ENCODE data around the gene FLNC. TPM values are rescaled to one million over a fixed set of nuclear protein-coding genes. Genes with fewer than 3 reads are reported as not detected.
A peak's percentile ranks its signal among the peaks of the same experiment; 100 is the strongest.

FLNC gene
- total RNA-seq, 1 experiment from 2014 or later, result 8.0 TPM

DNA sequence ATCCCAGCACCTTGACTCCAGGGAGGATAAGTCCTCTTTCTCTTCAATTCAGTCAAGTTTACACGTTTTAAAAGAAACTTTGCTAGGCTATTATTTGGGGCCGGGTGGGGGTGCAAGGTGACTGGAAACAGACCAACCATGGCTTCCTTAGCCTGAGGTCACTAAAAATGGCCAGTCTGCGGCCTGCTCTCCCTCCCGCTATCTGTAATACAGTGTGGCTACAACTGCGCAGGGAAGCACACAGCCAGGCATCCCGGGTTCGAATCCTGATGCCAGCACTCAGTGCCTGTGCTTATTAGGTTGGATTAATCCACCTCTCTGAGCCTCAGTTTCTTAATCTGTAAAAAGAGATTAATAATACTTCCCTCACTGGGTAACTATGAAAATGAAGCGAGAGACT is 51.9 kb downstream of the FLNC start (continued):
- TF ChIP-seq KAT7 (CRISPR knock-in tag; IDR thresholded peaks at IDR 0.05; ENCODE audit: borderline replicate concordance) (no peak), TEAD1 (CRISPR knock-in tag; IDR thresholded peaks at IDR 0.05) (no peak)

DNA sequence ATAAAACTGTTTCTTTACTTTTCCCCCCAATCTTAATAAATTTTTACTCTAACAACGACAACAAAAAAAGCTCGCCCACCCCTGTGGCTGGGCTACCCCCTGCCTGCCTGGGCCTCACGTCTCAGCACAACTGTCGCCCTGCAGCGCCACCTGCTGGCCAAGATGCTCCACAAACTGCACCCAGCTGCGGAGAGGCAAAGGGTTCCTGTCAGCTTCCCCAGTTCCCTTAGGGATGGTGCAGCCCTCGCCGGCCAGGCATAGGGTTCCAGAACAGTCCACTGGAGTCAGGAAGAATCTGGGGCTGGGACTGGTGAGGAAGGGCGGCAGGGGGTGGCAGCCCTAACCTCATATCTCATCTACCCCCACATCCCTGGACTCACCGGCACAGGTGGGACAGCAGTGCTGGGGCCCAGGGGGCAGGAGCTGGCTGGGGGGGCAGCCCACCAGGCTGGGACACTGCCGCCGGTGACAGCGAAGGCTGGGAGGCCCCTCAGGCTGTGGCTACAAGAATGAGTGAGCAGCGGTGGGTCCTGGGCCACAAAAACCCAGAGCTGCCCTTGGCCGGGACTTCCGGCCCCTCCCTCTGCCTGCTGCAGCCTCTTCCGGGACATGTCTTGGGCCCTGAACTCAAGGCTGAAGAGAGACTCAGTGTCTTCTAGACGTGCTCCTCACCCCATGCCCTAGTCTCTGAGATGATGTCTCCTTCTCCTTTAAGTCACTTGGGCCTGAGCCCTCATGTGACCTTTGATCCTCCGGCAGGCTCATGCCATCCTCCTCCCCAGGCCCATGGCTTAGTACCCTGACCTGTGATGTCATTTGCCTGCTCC is 53.6 kb downstream of the FLNC start:
- DNase-seq (ENCODE audit: low spot score) (peak; percentile 95), ATAC-seq (peak; percentile 41)
- H3K9me3 Mint-ChIP-seq, result peaks cover 4% of the 10 kb centered on the region; the same call in 1 of the 2 replicates
- TF ChIP-seq ZNF425 (CRISPR knock-in tag; conservative IDR thresholded peaks at IDR 0.05) (no peak), CTCF (IDR thresholded peaks at IDR 0.05) (peak; percentile 91), KAT7 (CRISPR knock-in tag; IDR thresholded peaks at IDR 0.05; ENCODE audit: borderline replicate concordance) (no peak), FOXP1 (CRISPR knock-in tag; IDR thresholded peaks at IDR 0.05; ENCODE audit: borderline replicate concordance) (no peak), ETV6 (CRISPR knock-in tag; IDR thresholded peaks at IDR 0.05) (0 out of 2 replicates have a peak, but pooled peaks have one; percentile 38), GABPB1 (CRISPR knock-in tag; IDR thresholded peaks at IDR 0.05) (peak; percentile 34; the same call in 1 of the 2 replicates)
- TF ChIP-seq, protein P1, sequence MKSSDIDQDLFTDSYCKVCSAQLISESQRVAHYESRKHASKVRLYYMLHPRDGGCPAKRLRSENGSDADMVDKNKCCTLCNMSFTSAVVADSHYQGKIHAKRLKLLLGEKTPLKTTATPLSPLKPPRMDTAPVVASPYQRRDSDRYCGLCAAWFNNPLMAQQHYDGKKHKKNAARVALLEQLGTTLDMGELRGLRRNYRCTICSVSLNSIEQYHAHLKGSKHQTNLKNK (CRISPR knock-in tag; IDR thresholded peaks at IDR 0.05), result no peak
- H3K27me3 Mint-ChIP-seq (ENCODE audit: low read depth), result no peaks in the 10 kb centered on the region
- POLR2A ChIA-PET, result interaction anchor here (1.1 to 1.5 kb wide), 4 partner anchors 16 to 305 kb away, joined by 3 to 4 read pairs (median 3); partner anchors contain the start of gene SMO
- peaks cover 5% of the 10 kb centered on the region; the same call in 1 of the 2 replicates for H3K4me1 Mint-ChIP-seq
- H3K27ac Mint-ChIP-seq, result no peak overlapping the region
- H3K4me3 Mint-ChIP-seq, result no peak overlapping the region
- no peaks in the 10 kb centered on the region for H3K36me3 Mint-ChIP-seq
- CTCF ChIA-PET, result interaction anchor here (0.6 to 7.0 kb wide), 54 partner anchors 9 to 572 kb away, joined by 3 to 149 read pairs (median 4); partner anchors contain the start of genes ATP6V1F, CALU, IRF5 and KCP

- H3K27ac Mint-ChIP-seq, result no peak overlapping the region
- H3K36me3 Mint-ChIP-seq, result no peaks in the 10 kb centered on the region
- peaks cover 4% of the 10 kb centered on the region; the same call in 1 of the 2 replicates for H3K9me3 Mint-ChIP-seq
- ChIA-PET CTCF (interaction anchor here (0.8 to 7.0 kb wide), 27 partner anchors 12 to 415 kb away, joined by 3 to 149 read pairs (median 6); partner anchors contain the start of genes ATP6V1F, CALU, IRF5 and KCP), POLR2A (interaction anchor here (1.5 kb wide), 2 partner anchors 17 to 304 kb away, joined by 3 to 4 read pairs; partner anchors contain the start of gene SMO)
- no peak for DNase-seq (ENCODE audit: low spot score)
- H3K4me3 Mint-ChIP-seq, result no peak overlapping the region
- no peak for ATAC-seq
- H3K27me3 Mint-ChIP-seq (ENCODE audit: low read depth), result no peaks in the 10 kb centered on the region; the same call in 1 of the 2 replicates
- H3K4me1 Mint-ChIP-seq, result peaks cover 5% of the 10 kb centered on the region; the same call in 1 of the 2 replicates
- TF ChIP-seq, protein P2, sequence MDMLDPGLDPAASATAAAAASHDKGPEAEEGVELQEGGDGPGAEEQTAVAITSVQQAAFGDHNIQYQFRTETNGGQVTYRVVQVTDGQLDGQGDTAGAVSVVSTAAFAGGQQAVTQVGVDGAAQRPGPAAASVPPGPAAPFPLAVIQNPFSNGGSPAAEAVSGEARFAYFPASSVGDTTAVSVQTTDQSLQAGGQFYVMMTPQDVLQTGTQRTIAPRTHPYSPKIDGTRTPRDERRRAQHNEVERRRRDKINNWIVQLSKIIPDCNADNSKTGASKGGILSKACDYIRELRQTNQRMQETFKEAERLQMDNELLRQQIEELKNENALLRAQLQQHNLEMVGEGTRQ (CRISPR knock-in tag; IDR thresholded peaks at IDR 0.05), result no peak
- TF ChIP-seq CREM (CRISPR knock-in tag; IDR thresholded peaks at IDR 0.05) (no peak), E2F1 (CRISPR knock-in tag; IDR thresholded peaks at IDR 0.05) (no peak), ERG (CRISPR knock-in tag; IDR thresholded peaks at IDR 0.05) (no peak), SMAD3 (CRISPR knock-in tag; IDR thresholded peaks at IDR 0.05; ENCODE audit: borderline replicate concordance) (no peak), TEAD1 (CRISPR knock-in tag; IDR thresholded peaks at IDR 0.05) (no peak), ZNF425 (CRISPR knock-in tag; conservative IDR thresholded peaks at IDR 0.05) (no peak), NR2C2 (CRISPR knock-in tag; IDR thresholded peaks at IDR 0.05) (no peak)
- TF ChIP-seq, protein P3, sequence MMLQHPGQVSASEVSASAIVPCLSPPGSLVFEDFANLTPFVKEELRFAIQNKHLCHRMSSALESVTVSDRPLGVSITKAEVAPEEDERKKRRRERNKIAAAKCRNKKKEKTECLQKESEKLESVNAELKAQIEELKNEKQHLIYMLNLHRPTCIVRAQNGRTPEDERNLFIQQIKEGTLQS (CRISPR knock-in tag; conservative IDR thresholded peaks at IDR 0.05), result no peak
Observed at GRCh38 chr7:128884561-128885369, 54.6 kb downstream of the FLNC start.

Data from WTC11 (cell line).